Middle frontal gyrus (tissue), 1 donor: ENCODE data around the gene GPRASP3.
"Not testable (repeated sequence)": the region's sequence is repeated elsewhere in the genome, so short reads cannot be mapped to it uniquely, and the experiment has no call there.

Experiments used
- DNase-seq: peaks from one replicate; pipeline ENCODE4 v3.0.0-alpha.2; 2015; ENCODE audit warnings: low spot score; ENCODE audit errors: extremely low spot score

Gene GPRASP3, protein sequence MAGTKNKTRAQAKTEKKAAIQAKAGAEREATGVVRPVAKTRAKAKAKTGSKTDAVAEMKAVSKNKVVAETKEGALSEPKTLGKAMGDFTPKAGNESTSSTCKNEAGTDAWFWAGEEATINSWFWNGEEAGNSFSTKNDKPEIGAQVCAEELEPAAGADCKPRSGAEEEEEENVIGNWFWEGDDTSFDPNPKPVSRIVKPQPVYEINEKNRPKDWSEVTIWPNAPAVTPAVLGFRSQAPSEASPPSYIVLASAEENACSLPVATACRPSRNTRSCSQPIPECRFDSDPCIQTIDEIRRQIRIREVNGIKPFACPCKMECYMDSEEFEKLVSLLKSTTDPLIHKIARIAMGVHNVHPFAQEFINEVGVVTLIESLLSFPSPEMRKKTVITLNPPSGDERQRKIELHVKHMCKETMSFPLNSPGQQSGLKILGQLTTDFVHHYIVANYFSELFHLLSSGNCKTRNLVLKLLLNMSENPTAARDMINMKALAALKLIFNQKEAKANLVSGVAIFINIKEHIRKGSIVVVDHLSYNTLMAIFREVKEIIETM

DNA sequence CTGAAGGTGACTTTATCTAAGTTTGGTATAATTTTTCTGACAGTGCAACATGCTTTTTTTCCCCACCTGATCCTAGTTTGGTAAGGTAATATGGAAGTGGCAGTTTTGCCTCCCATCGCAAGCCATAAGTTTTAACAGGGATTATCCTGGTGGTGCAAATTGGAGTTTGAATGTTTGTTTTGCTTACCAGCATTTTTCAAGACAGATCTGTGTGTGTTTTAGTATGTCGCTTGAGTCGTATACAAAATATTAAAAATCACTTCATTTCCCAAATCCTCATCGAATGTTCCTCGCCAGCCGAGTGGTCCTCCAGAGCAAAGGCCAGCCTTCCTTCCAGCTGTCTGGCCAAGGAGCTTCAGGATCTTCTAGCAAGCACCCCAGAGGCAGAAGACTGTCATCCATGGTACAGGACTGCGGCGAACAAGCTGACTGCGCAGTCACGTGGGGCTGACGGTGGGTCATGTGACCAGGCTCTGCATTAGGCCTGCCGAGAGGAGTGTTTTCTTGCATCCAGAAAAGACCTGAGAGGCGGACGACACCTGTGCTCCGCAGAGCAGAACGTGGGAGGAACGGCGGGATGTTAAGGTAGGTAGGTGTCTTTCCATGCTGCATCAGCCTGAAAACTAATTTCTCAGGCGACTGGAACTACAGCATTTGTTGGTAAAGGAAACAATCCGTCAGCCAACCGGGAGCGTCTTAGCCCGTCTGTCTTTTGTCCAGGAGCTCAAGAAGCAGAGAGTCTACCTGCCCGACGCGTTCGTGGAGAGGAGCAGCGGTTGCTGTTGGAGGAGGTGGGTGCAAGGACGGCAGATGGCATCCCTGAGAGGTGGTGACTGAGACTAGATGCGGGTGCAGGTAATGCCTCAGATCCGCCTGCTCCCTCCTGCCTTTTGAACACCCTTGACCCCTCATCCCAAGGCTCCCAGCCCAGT, at the start of gene GPRASP3:
Gene GPRASP3, plus strand, starts transcription at position 507 of the 932 bp plus-strand sequence. CDS start 28,253 bp downstream, outside the sequence.
- DNase-seq, result peak; percentile 52

DNA sequence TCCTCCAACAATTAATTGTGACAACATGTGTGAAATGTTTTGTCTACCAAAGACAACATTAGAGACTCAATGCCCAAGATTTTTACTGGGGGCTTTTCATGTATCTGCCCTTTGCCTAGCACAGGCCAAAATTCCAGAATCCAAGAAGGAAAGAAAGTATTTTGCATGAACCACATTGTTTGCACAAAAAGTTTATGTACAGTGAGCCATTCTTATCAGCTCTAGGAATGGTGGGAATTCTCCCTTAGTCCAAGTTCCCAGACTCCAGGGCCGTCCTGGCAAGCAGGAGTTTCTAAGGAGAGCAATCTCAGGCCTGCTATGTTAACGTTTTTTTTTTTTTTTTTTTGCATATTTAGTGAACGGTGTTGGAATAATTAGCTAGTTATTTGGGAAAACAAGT, 47.7 kb upstream of the GPRASP3 start:
- no peak for DNase-seq

DNA sequence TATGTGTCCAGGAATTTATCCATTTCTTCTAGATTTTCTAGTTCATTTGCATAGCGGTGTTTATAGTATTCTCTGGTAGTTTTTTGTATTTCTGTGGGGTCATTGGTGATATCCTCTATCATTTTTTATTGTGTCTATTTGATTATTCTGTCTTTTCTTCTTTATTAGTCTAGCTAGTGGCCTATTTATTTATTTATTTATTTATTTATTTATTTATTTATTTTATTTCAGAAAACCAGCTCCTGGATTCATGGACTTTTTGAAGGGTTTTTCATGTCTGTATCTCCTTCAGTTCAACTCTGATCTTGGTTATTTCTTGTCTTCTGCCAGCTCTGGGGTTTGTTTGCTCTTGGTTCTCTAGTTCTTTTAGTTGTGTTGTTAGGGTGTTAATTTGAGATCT, 43.1 kb upstream of the GPRASP3 start:
- DNase-seq, result not testable (repeated sequence)

DNA sequence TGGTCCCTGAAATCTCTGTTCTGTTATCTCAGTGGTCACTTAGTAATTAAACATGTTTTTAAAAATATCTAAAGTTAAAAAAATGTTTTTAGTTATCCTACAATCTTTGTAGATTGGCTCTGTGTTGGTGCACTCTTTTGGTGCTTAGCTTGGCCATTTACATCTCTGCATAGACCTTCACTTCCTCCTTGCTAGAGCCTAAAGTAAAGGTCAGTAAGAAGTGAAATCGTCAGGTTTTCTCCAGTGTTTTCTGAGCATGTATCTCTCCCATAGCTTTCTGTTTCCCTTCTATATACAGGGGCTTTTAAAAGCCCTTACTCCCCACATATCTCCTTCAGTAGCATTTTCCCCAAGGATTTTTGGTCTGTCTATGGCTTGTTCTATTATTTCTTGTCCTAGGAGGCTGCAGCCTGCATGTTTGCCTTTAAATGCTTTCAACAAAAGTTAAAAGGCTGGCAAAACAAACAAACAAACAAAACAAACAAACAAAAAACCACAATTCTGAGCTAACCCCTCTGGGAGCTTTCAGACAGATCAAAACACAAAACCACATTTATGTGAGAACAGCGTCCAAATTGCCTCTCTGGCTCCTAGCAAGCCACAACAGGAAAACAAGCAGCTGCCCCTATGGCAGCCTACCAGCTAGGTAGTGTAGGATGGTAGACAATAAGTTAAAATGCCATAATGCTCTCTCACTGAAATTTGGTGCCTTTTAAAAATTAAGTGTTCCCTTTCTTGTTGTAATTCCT, 35.6 kb upstream of the GPRASP3 start:
- no peak for DNase-seq

DNA sequence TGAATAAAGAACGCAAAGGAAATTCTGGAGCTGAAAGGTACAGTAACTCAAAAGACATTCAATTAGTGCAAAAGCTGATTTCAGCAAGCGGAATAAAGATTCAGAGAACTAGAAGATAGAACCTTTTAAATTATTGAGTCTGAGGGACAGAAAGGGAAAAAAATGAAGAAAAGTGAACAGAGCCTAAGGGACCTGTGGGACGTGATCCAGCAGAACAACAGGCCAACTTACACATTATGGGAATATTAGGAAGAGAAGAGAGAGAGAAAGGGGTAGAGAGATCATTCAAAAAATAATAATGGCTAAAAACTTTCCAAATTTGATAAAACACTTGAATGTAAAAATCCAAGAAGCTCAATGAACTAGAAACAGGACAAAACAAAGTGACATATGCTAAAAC, 25.8 kb upstream of the GPRASP3 start:
- no peak for DNase-seq

DNA sequence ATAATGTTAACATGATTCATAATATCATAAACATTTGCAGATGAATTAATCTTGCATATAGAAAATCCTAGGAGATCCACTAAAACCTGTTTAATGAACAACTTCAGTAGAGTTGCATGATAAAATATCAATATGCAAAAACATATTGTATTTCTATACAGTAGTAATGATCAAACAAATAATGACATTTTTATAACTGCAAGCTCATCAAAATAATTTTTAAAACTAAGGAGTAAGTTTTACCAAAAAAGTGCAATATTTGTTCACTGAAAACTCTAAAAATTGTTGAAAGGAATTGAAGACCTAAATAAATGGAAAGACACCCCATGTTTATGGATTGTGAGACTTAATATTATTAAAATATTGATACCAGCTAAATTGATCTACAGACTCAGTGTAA, 24.2 kb upstream of the GPRASP3 start:
- no peak for DNase-seq

DNA sequence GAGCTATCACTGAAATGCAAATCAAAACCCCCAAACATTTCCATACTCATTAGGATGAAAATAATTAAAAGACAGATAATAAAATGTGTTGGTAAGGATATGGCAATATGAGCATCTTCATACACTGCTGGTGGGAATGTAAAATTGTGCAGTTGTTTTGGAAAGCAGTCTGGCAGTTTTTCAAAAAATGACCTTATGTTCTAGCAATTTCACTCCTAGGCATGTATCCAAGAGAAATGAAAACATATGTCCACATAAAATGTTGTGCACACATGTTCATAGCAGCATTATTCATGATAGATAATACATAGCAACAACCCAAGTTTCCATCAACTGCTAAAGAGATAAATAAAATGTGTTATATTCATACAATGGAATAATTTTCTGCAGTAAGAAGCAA, 23.0 kb upstream of the GPRASP3 start:
- no peak for DNase-seq

DNA sequence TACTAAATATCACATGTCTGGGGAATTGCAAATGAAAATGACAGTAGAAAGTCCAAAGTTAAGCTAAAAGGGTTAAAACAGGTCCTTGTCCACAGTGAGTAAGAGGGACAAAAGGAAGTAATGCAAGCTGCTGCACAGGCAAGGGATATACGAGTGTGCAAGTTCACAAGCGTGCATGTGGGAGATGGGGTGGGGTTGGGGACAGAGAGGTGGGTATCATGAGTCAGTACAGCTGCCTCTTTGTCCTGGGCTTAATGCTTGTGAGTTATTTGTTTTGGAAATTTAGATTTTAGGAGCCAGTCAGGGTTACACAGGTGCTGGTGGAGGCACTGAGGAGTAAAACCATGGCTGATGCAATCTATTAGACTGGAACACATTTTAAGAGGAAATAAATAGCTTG, 11.6 kb upstream of the GPRASP3 start:
- DNase-seq, result no peak

DNA sequence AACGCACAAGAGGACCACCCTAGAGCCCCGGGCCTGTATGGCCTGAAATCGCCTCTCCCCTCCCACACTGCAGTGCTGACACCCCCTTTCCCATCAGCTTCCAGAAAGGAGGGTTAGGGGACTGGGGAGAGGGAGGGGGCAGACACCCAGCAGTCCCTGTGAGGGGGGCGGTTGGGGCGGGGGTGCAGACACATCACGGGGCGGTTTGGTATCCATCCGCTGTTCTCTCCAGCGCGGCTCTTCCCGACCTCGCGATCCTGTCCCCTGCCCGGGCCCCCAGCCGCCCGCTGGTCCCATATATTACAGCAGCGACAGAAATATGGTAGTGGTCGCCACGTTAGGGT, 8.7 kb upstream of the GPRASP3 start:
- DNase-seq, result no peak

DNA sequence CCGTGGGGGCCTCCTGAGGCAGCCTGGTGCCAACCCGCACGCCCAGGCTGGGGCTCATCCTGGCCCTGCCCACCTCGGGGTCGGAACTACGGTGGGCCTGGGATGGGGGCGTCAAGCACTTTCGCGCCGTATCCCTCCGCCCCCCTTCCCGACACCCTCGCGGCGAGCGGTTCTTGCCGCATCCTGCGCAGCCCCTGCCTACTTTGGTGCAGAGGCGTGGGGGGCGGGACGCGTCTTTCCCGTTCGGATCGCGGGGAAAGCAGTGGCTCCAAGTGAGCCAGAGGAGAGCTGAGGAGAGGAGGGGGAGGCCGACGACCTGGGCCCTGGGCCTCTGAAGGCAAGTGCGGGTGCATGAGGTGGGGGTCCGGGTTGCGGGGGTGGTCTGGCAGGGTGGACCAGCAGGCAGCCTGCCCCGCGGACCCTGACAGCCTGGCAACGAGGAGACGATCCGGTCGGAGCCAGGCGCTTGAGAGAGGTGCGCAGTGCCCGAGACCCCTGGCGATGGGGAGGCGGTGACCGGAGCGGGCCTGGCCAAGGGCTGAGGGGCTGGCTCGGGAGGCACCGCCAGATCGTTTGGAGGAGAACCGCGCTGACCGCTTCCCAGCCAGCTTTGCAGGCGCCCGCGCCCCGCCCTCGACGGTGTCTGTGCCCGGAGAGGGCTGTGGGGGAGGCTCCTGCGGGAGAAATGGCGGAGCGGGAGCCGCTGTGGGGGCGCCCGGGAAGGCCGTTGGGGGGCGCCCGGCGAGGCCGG, 8.2 kb upstream of the GPRASP3 start, which contains the start of gene GPRASP2:
Gene GPRASP2, plus strand, starts transcription at position 233 of the 751 bp plus-strand sequence. CDS start 2,422 bp downstream, outside the sequence.
- no peak for DNase-seq

DNA sequence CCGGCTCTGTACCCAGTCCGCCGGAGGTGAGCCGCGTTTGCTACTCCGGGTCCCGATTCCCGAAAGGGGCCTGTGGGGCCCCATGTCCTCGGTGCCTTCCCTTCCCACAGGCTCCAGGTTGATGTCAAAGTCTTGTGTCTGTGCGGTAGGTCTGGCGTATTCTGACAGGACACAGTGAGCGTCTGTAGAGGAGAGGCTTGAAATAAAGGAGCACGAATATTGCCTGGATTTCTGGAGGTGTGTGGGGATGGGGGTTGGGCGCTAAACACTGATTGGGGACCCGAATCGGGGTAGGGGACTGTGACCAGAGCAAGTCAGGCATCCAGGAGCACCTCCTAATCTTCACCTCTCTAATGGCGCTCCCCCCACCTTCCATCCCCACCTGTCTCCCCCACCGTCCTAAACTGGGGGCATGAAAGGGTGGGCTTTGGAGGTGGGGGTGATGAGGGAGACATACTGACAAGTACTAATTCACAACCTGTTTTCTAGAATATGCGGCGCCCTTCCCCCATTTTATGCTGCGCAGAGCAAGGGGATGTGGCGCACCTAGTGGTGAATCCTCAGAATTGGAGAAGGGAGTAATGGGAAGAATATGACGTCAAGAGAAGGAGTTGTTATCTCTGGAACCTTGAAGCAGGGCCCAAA, 7.4 kb upstream of the GPRASP3 start:
- DNase-seq, result peak; percentile 24

DNA sequence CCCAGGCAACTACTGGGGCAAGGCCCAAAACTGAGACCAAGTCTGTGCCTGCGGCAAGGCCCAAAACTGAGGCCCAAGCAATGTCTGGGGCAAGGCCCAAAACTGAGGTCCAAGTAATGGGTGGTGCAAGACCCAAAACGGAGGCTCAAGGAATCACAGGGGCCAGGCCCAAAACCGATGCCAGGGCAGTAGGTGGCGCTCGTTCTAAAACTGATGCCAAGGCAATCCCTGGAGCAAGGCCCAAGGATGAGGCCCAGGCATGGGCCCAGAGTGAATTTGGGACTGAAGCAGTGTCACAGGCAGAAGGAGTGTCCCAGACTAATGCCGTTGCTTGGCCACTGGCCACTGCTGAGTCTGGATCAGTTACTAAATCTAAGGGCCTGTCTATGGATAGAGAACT, 5.5 kb upstream of the GPRASP3 start:
- DNase-seq, result no peak

DNA sequence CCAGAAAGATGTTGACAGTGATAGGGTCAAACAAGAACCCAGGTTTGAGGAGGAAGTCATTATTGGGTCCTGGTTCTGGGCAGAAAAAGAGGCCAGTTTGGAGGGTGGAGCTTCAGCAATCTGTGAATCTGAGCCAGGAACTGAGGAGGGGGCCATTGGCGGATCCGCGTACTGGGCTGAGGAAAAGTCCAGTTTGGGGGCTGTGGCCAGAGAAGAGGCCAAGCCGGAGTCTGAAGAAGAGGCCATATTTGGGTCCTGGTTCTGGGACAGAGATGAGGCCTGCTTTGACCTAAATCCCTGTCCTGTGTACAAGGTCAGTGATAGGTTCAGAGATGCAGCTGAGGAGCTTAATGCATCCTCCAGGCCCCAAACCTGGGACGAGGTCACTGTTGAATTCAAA, 4.6 kb upstream of the GPRASP3 start:
- DNase-seq, result no peak

DNA sequence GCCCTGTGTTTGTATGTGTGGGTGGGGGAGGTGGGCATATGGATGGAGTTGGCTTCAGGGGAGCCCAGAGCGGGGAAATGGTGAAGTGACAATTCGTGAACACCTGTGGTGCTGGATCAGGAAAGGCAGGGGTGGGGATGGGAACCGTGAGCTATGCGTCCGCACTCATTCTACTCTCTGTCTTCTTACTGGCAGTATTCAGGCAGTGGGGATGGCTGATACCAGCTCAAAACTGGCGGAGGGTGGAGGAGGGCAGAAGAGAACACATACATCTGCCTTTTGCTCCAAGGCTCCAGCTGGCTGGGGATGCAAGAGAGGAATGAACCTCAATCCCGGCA, 595 bp downstream of the GPRASP3 start:
- not testable (repeated sequence) for DNase-seq

DNA sequence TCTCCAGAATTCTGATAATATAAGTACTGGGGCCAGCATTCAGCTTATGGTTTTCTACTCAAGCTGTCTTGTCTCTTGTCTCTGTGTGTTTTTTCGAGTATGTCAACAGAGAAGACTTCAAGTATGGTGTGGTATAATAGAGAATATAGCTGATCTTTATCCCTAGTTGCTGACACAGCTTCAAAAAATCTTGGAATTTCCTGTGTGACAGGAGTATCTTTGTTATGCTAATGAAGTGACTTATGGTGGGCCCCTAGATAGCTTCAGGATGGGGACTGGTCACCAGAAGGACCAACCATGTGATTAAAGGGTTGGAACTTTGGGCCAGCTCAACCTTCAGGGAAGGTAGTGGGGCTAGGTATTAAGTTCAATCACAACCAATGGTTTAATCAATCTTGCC, 2.9 kb downstream of the GPRASP3 start:
- no peak for DNase-seq

DNA sequence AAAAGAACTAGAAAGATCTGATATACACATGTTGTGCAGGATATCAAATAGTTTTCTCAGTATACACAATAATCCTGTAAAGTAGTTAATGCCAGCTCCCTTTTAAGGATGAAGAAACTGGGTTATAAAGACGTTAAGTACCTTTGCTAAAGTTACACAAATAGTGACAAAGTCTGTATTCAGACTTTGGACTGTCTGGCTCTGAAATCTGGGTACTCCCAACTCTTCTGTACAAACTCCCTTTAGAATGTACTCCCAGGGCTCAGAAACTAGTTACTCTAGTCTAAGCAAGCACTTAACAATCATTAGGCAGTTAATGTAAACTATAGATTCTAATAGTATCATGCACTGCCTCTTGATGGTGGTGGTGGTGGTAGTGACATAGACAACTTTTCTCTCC, 7.2 kb downstream of the GPRASP3 start:
- DNase-seq, result no peak

DNA sequence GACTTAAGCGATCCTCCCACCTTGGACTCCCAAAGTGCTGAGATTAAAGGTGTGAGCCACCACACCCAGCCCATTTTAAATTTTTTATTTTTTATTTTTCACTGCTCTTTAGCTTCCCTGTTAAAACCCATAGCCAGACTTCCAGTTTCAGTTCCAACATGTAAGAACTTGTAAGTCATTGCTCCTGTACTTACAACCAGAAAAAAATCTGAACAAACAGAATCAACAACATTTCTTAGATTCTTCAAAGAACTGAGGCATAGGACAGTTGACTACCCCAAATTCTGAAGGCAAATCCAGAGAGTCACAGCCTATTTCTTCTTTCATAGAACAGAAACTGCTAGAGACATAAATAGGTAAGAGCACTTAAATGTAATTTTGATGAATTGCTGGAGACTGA, 8.1 kb downstream of the GPRASP3 start:
- DNase-seq, result no peak

DNA sequence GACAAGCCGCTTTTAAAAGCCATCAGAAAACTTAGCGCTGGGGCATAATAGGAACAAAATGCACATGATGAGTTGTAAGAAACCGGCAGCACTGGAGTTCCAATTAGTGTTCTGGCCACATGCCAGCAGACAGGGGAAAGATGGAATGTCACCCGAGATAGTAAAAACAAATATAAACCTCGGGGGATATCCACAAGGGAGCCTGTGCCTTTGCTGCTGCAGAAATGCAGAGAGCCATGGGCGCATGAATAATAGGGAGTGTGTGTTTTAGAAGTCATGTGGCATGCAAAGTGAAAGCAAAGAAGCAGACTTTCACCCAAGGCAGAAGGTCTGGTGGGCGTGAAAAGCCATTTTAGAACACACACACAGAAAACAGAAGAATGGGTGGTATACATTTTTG, 19.1 kb downstream of the GPRASP3 start:
- DNase-seq, result no peak

DNA sequence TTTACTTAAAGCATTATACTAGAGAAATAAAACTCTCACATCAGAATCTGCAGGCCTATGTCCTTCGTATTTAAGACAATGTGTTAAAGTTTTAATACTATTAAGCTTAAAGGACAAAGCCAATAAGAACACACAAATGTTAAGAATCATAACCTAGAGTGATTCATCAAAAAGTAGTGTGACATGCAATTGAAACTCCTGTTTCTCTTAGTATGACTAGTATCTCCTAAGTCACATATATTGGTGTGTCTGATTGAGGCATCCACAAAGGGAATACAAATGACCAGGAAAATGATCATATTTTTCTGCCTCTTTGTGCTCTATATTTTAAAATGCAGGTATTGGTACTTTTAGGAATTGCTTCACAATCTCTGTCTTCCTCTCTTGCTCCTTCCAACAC, 23.8 kb downstream of the GPRASP3 start:
- DNase-seq, result no peak

DNA sequence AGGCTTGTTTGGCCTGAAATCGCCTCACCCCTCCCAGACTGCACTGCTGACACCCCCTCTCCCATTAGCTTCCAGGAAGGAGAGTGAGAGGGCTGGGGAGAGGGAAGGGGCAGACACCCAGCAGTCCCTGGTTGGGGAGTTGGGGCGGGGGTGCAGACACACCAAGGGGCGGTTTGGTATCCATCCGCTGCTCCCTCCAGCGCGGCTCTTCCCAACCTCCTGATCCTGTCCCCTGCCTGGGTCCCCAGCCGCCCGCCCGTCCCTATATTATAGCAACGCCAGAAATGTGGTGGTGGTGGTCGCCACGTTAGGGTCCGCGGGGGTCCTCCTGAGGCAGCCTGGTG, 24.9 kb downstream of the GPRASP3 start:
- DNase-seq, result no peak
